Activated naive CD4-positive, alpha-beta T cell (primary cell): ENCODE results near the gene INO80B.
"Not testable (repeated sequence)": the region's sequence is repeated elsewhere in the genome, so short reads cannot be mapped to it uniquely, and the experiment has no call there.

Experiments used
- DNase-seq, 4 experiments: peaks; one replicate each; lab custom pipeline; 2025; lab: John Stamatoyannopoulos, UW

Gene INO80B

GRCh38 chr2:74481961-74482800 lies 27.3 kb downstream of the INO80B start:
- DNase-seq, result peak in 2 of 4 experiments; percentile 54 to 61

GRCh38 chr2:74482801-74483674 lies 28.2 kb downstream of the INO80B start, which contains the start of the genes CCDC142 and TTC31:
Gene CCDC142, minus strand, starts transcription at chr2:74482998. Its CDS starts 161 bp downstream, at chr2:74482837.
Gene TTC31, plus strand, starts transcription at chr2:74483081. Its CDS starts 15 bp downstream, at chr2:74483096.
- DNase-seq, result peak; percentile 80 to 86 (median 85)

- not testable (repeated sequence) for DNase-seq
Observed at GRCh38 chr2:74483675-74484164, 28.8 kb downstream of the INO80B start.

- no peak for DNase-seq
Observed at GRCh38 chr2:74486141-74486540, 31.3 kb downstream of the INO80B start.

- no peak for DNase-seq
Observed at GRCh38 chr2:74488643-74489481, 34.0 kb downstream of the INO80B start.

GRCh38 chr2:74489906-74490305 lies 35.0 kb downstream of the INO80B start:
- DNase-seq, result no peak

GRCh38 chr2:74491648-74492544 lies 37.0 kb downstream of the INO80B start:
- no peak for DNase-seq

- DNase-seq, result no peak
Observed at GRCh38 chr2:74493546-74493945, 38.7 kb downstream of the INO80B start.

GRCh38 chr2:74495440-74495839 lies 40.6 kb downstream of the INO80B start:
- DNase-seq, result no peak

- DNase-seq, result no peak
Observed at GRCh38 chr2:74496997-74497776, 42.3 kb downstream of the INO80B start.

- no peak for DNase-seq
Observed at GRCh38 chr2:74497777-74498499, 43.1 kb downstream of the INO80B start.

- DNase-seq, result no peak
Observed at GRCh38 chr2:74498500-74499266, 43.8 kb downstream of the INO80B start.

GRCh38 chr2:74499267-74499939 lies 44.5 kb downstream of the INO80B start, which contains the start of gene LBX2:
Gene LBX2, minus strand, starts transcription at chr2:74499603. Its CDS starts 66 bp downstream, at chr2:74499537.
- peak in 1 of 4 experiments; percentile 15 for DNase-seq

GRCh38 chr2:74499940-74500577 lies 45.2 kb downstream of the INO80B start:
- no peak for DNase-seq

- DNase-seq, result no peak
Observed at GRCh38 chr2:74500578-74500946, 45.7 kb downstream of the INO80B start.

- no peak for DNase-seq
Observed at GRCh38 chr2:74501335-74502071, 46.6 kb downstream of the INO80B start.
